IPS-15b (cell line): ENCODE results near the gene MYF5.
"Not testable (repeated sequence)": the region's sequence is repeated elsewhere in the genome, so short reads cannot be mapped to it uniquely, and the experiment has no call there.

ENCODE experiments used
- H3K27me3 ChIP-seq: one replicate; pipeline ENCODE4 v1.6.1; 2013; ENCODE audit warnings: low read length; ENCODE audit not compliant: control insufficient read depth, insufficient read depth
- H3K36me3 ChIP-seq: one replicate; pipeline ENCODE4 v1.6.1; 2013; ENCODE audit warnings: low read length; ENCODE audit not compliant: control insufficient read depth, insufficient read depth
- H3K4me1 ChIP-seq: one replicate; pipeline ENCODE4 v1.6.1; 2013; ENCODE audit warnings: mild to moderate bottlenecking, low read length; ENCODE audit not compliant: control insufficient read depth, insufficient read depth
- H3K4me3 ChIP-seq: one replicate; pipeline ENCODE4 v1.5.1; 2013; ENCODE audit warnings: low read depth, low read length
- H3K9ac ChIP-seq: one replicate; pipeline ENCODE4 v1.6.1; 2013; ENCODE audit warnings: low read depth, mild to moderate bottlenecking, low read length
- H3K9me3 ChIP-seq: one replicate; pipeline ENCODE4 v1.6.1; 2013; ENCODE audit warnings: mild to moderate bottlenecking, low read length; ENCODE audit not compliant: control insufficient read depth, insufficient read depth

MYF5 gene

GRCh38 chr12:80716696-80717469 lies at the start of gene MYF5:
MYF5 (plus strand) TSS chr12:80716912; CDS start chr12:80717064, 152 bp downstream.
- Histone ChIP-seq H3K27me3 (peaks cover 65% of the 10 kb centered on the region), H3K9ac (no peak within 1 kb of the TSS), H3K4me1 (peaks cover 25% of the 10 kb centered on the region), H3K9me3 (no peaks in the 10 kb centered on the region), H3K4me3 (peak within 1 kb of the TSS; percentile 31), H3K36me3 (no peaks in the 10 kb centered on the region)

- Histone ChIP-seq H3K9ac (no peak overlapping the region), H3K9me3 (no peaks in the 10 kb centered on the region), H3K4me1 (no peaks in the 10 kb centered on the region), H3K27me3 (no peaks in the 10 kb centered on the region), H3K4me3 (no peak overlapping the region), H3K36me3 (no peaks in the 10 kb centered on the region)
Observed at GRCh38 chr12:80670214-80670613, 46.5 kb upstream of the MYF5 start.

- H3K9me3 ChIP-seq, H3K4me3 ChIP-seq, H3K4me1 ChIP-seq, H3K27me3 ChIP-seq, H3K9ac ChIP-seq, H3K36me3 ChIP-seq: not testable (repeated sequence)
Observed at GRCh38 chr12:80676042-80676636, 40.6 kb upstream of the MYF5 start.

GRCh38 chr12:80676856-80677255 lies 39.9 kb upstream of the MYF5 start:
- Histone ChIP-seq H3K27me3 (no peaks in the 10 kb centered on the region), H3K36me3 (no peaks in the 10 kb centered on the region), H3K9me3 (no peaks in the 10 kb centered on the region), H3K4me3 (no peak overlapping the region), H3K4me1 (peaks cover 4% of the 10 kb centered on the region), H3K9ac (no peak overlapping the region)

GRCh38 chr12:80677994-80678393 lies 38.7 kb upstream of the MYF5 start:
- Histone ChIP-seq H3K27me3 (no peaks in the 10 kb centered on the region), H3K4me1 (peaks cover 4% of the 10 kb centered on the region), H3K4me3 (no peak overlapping the region), H3K9ac (no peak overlapping the region), H3K9me3 (no peaks in the 10 kb centered on the region), H3K36me3 (no peaks in the 10 kb centered on the region)

GRCh38 chr12:80679346-80680131 lies 37.2 kb upstream of the MYF5 start:
- Histone ChIP-seq H3K27me3 (no peaks in the 10 kb centered on the region), H3K9me3 (no peaks in the 10 kb centered on the region), H3K36me3 (no peaks in the 10 kb centered on the region), H3K9ac (no peak overlapping the region), H3K4me3 (no peak overlapping the region), H3K4me1 (peaks cover 7% of the 10 kb centered on the region)

GRCh38 chr12:80681287-80681686 lies 35.4 kb upstream of the MYF5 start:
- H3K4me3 ChIP-seq, result no peak overlapping the region
- H3K9ac ChIP-seq, result no peak overlapping the region
- peaks cover 4% of the 10 kb centered on the region for H3K4me1 ChIP-seq
- no peaks in the 10 kb centered on the region for H3K27me3 ChIP-seq
- H3K36me3 ChIP-seq, result no peaks in the 10 kb centered on the region
- no peaks in the 10 kb centered on the region for H3K9me3 ChIP-seq

- H3K36me3 ChIP-seq, result no peaks in the 10 kb centered on the region
- no peak overlapping the region for H3K4me3 ChIP-seq
- no peak overlapping the region for H3K9ac ChIP-seq
Observed at GRCh38 chr12:80681786-80682185, 34.9 kb upstream of the MYF5 start.

GRCh38 chr12:80684077-80684495 lies 32.6 kb upstream of the MYF5 start:
- Histone ChIP-seq H3K9ac (no peak overlapping the region), H3K27me3 (no peaks in the 10 kb centered on the region), H3K9me3 (no peaks in the 10 kb centered on the region)

More at GRCh38 chr12:80681786-80682185, 34.9 kb upstream of the MYF5 start:
- no peaks in the 10 kb centered on the region for H3K27me3 ChIP-seq
- H3K9me3 ChIP-seq, result no peaks in the 10 kb centered on the region
- peaks cover 4% of the 10 kb centered on the region for H3K4me1 ChIP-seq

GRCh38 chr12:80690090-80690489 lies 26.6 kb upstream of the MYF5 start:
- Histone ChIP-seq H3K9me3 (no peaks in the 10 kb centered on the region), H3K27me3 (no peaks in the 10 kb centered on the region), H3K4me3 (no peak overlapping the region), H3K4me1 (no peaks in the 10 kb centered on the region), H3K9ac (no peak overlapping the region), H3K36me3 (no peaks in the 10 kb centered on the region)

More at GRCh38 chr12:80684077-80684495, 32.6 kb upstream of the MYF5 start:
- Histone ChIP-seq H3K4me3 (peak overlapping the region; percentile 7), H3K36me3 (no peaks in the 10 kb centered on the region), H3K4me1 (peaks cover 4% of the 10 kb centered on the region)

GRCh38 chr12:80690513-80690912 lies 26.2 kb upstream of the MYF5 start:
- Histone ChIP-seq H3K27me3 (no peaks in the 10 kb centered on the region), H3K9ac (no peak overlapping the region), H3K4me1 (no peaks in the 10 kb centered on the region), H3K4me3 (no peak overlapping the region), H3K9me3 (no peaks in the 10 kb centered on the region), H3K36me3 (no peaks in the 10 kb centered on the region)
